Right lobe of liver (tissue), 4 donors: Measurements from ENCODE around the gene FBXL14.

Experiments
- POLR2A ChIP-seq: fragments of 450-650 bp; IDR thresholded peaks from one replicate; pipeline ENCODE4 v1.6.1; 2017; ENCODE audit warnings: antibody characterized with exemption, mild to moderate bottlenecking
- TF ChIP-seq, protein P1 (sequence below), 4 donors: fragments of 200-600 bp in 3 of 4; fragments of 450-650 bp in 1 of 4; IDR thresholded peaks; one replicate each; pipeline versions ENCODE4 v1.5.1 to v1.8.0; 2016 to 2022; ENCODE audit warnings: antibody characterized with exemption in 4 of 4, mild to moderate bottlenecking in 2 of 4
- donor health status: DM: no; HTN: no; CAD: no.
- donor health status: DM: no; HTN: no; CAD: no.
- donor health status: DM: no; HTN: yes; CAD: no.

DNA sequence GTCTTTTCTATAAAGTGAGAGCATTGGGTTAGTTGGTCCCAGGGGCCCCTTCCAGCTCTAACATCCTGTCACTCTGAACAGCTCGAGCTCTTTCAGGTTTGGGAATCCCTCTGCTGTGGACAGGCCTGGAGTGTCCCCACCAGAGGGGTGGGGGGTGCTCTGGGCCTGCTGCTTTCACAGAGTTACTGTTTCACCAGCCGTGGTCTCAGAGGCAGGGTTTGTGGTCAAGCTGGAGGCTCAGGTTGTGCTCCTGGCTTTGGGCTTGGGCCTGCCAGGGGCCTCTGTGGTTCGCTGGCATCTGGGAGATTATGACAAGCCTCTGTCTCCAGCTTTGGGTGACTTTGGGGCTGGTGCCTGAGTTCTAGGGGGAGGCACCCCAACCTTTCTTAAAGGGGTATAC lies 59.6 kb downstream of the FBXL14 start:
- TF ChIP-seq, protein P1, sequence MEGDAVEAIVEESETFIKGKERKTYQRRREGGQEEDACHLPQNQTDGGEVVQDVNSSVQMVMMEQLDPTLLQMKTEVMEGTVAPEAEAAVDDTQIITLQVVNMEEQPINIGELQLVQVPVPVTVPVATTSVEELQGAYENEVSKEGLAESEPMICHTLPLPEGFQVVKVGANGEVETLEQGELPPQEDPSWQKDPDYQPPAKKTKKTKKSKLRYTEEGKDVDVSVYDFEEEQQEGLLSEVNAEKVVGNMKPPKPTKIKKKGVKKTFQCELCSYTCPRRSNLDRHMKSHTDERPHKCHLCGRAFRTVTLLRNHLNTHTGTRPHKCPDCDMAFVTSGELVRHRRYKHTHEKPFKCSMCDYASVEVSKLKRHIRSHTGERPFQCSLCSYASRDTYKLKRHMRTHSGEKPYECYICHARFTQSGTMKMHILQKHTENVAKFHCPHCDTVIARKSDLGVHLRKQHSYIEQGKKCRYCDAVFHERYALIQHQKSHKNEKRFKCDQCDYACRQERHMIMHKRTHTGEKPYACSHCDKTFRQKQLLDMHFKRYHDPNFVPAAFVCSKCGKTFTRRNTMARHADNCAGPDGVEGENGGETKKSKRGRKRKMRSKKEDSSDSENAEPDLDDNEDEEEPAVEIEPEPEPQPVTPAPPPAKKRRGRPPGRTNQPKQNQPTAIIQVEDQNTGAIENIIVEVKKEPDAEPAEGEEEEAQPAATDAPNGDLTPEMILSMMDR (IDR thresholded peaks at IDR 0.05): no peak
- TF ChIP-seq POLR2A: no peak
